ENCODE results near the gene SGCE. TPM values are rescaled to one million over a fixed set of nuclear protein-coding genes. Genes with fewer than 3 reads are reported as not detected.

Gene SGCE
- total RNA-seq, 1 experiment from 2014 or later, result 17.4 TPM

- no peak for TF ChIP-seq POLR2AphosphoS5 (IDR thresholded peaks at IDR 0.05; ENCODE audit: low read depth, low read length)
- no peak for TF ChIP-seq CTCF (IDR thresholded peaks at IDR 0.05 in 2 of 3, conservative IDR thresholded peaks at IDR 0.05 in 1 of 3; ENCODE audit: borderline replicate concordance in 1 of 3, insufficient read depth in 1 of 3, low read depth in 2 of 3, low read length in 2 of 3)
Observed at GRCh38 chr7:94571816-94572215, 84.1 kb downstream of the SGCE start (continued).

- RAD21 ChIA-PET (ENCODE audit: low non-redundant PET in 1 of 2, low total read pairs in 2 of 2, uncharacterized antibody in 2 of 2, unreplicated experiment in 2 of 2), result no interaction called here
- Histone ChIP-seq H3K4me2 (ENCODE audit: low read length) (no peak overlapping the region), H3K4me3 (replicated peaks in 1 of 2; ENCODE audit: low read depth in 1 of 2, low read length in 2 of 2) (no peak overlapping the region), H3K9me2 (ENCODE audit: insufficient read depth) (no peaks in the 10 kb centered on the region), H3K4me1 (ENCODE audit: control insufficient read depth in 1 of 2, insufficient read depth in 2 of 2, low read length in 2 of 2) (no peaks in the 10 kb centered on the region), H2AFZ (ENCODE audit: low read depth, low read length, poor library complexity, severe bottlenecking) (no peak overlapping the region), H4K20me1 (ENCODE audit: insufficient read depth) (no peaks in the 10 kb centered on the region), H3K27me3 (ENCODE audit: insufficient read depth, low read length) (no peaks in the 10 kb centered on the region), H3K9ac (ENCODE audit: low read length) (no peak overlapping the region), H3K79me2 (ENCODE audit: insufficient read depth, low read length) (no peaks in the 10 kb centered on the region), H3K27ac (ENCODE audit: low read depth, low read length) (no peak overlapping the region), H3K9me3 (ENCODE audit: control insufficient read depth in 1 of 2, insufficient read depth in 1 of 2, low read depth in 1 of 2, low read length in 2 of 2) (no peaks in the 10 kb centered on the region), H3K36me3 (ENCODE audit: control insufficient read depth in 1 of 2, insufficient read depth in 2 of 2, low read length in 2 of 2) (no peaks in the 10 kb centered on the region)
- no TSS peak for BruUV-seq (replicated peaks)
- intact Hi-C loops (cut with micrococcal nuclease), result no loop called here
- CTCF ChIA-PET, result no interaction called here
- no peak for DNase-seq (ENCODE audit: low read depth, low spot score)
- ATAC-seq, result no peak
- POLR2A ChIA-PET, result no interaction called here
- TF ChIP-seq SRF (IDR thresholded peaks at IDR 0.05; ENCODE audit: low read depth), result no peak
- TF ChIP-seq REST (IDR thresholded peaks at IDR 0.05; ENCODE audit: low read depth), result no peak
- TF ChIP-seq EGR1 (IDR thresholded peaks at IDR 0.05; ENCODE audit: low read depth), result no peak
- TF ChIP-seq MAX (IDR thresholded peaks at IDR 0.05), result no peak
- TF ChIP-seq ZFX (IDR thresholded peaks at IDR 0.05), result no peak
- TF ChIP-seq ATF3 (IDR thresholded peaks at IDR 0.05), result no peak
- no peak for TF ChIP-seq SP1 (IDR thresholded peaks at IDR 0.05; ENCODE audit: low read depth)
- no peak for TF ChIP-seq YY1 (IDR thresholded peaks at IDR 0.05; ENCODE audit: extremely low read depth, insufficient replicate concordance, low read depth, low read length)
- TF ChIP-seq ZNF274 (IDR thresholded peaks at IDR 0.05; ENCODE audit: low read depth, low read length), result no peak
- no peak for TF ChIP-seq POLR2AphosphoS5 (IDR thresholded peaks at IDR 0.05; ENCODE audit: low read depth, low read length)
- no peak for TF ChIP-seq CEBPB (IDR thresholded peaks at IDR 0.05; ENCODE audit: low read depth)
- TF ChIP-seq RAD21 (IDR thresholded peaks at IDR 0.05; ENCODE audit: low read depth), result no peak
- TF ChIP-seq EZH2 (IDR thresholded peaks at IDR 0.05), result no peak
- TF ChIP-seq ELF1 (IDR thresholded peaks at IDR 0.05; ENCODE audit: borderline replicate concordance, low read depth), result no peak
- TF ChIP-seq FOSL1 (IDR thresholded peaks at IDR 0.05; ENCODE audit: low read depth), result no peak
- TF ChIP-seq ZBTB33 (IDR thresholded peaks at IDR 0.05; ENCODE audit: extremely low read depth, insufficient replicate concordance, low read length), result no peak
Observed at GRCh38 chr7:94567396-94567795, 88.5 kb downstream of the SGCE start.

Data from HCT116 (cell line).